ENCODE measurements around the gene STARD3.

DNA sequence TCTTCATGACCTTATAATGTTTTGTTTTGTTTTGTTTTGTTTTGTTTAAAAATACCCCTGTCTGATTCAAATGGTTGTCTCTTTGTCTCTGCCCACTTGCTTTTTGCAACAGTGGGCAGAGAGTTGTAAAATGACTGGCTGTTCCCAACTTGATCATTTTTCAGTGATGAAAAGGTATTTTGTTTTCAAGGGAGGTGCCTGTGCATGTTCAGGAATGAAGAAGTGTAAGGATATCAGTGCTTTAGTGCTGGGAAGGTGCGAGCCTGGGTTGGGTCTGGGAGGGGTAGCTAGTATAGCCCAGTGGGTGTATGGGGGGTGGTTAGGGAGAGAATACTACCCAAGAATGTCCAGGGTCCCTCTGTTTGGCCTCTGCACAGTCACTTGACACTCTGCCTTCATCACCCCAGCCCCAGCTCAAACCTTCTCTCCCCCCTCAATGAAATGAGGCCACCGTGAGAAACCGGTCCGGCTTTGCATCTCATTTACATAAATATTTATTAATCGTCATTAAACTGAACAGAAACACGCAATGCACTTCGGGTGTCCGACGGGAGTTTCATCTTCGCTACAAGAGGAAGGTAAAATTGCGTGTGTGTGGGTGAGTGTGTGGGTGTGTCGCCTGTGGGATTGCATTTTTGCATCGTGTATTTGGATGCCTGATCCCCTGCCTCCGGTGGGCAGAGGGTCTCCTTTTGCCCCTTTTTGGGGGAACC, 33.5 kb upstream of the STARD3 start:
- TF ChIP-seq, protein P1, sequence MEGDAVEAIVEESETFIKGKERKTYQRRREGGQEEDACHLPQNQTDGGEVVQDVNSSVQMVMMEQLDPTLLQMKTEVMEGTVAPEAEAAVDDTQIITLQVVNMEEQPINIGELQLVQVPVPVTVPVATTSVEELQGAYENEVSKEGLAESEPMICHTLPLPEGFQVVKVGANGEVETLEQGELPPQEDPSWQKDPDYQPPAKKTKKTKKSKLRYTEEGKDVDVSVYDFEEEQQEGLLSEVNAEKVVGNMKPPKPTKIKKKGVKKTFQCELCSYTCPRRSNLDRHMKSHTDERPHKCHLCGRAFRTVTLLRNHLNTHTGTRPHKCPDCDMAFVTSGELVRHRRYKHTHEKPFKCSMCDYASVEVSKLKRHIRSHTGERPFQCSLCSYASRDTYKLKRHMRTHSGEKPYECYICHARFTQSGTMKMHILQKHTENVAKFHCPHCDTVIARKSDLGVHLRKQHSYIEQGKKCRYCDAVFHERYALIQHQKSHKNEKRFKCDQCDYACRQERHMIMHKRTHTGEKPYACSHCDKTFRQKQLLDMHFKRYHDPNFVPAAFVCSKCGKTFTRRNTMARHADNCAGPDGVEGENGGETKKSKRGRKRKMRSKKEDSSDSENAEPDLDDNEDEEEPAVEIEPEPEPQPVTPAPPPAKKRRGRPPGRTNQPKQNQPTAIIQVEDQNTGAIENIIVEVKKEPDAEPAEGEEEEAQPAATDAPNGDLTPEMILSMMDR (conservative IDR thresholded peaks at IDR 0.05 in 1 of 2, IDR thresholded peaks at IDR 0.05 in 1 of 2; ENCODE audit: extremely low read depth in 1 of 2, insufficient read depth in 1 of 2, low read depth in 1 of 2, low read length in 2 of 2), result no peak
- no peak for TF ChIP-seq EZH2 (IDR thresholded peaks at IDR 0.05; ENCODE audit: borderline replicate concordance, low read length)

All from mammary epithelial cell (primary cell).